SJCRH30 (cell line): ENCODE data around the gene SHOC1. TPM values are rescaled to one million over a fixed set of nuclear protein-coding genes. Genes with fewer than 3 reads are reported as not detected.
"Not testable (repeated sequence)": the region's sequence is repeated elsewhere in the genome, so short reads cannot be mapped to it uniquely, and the experiment has no call there.

Experiments
- DNase-seq, 2 experiments: peaks; one replicate each; pipeline ENCODE4 v3.0.0-alpha.2; 2015 to 2020
- H3K27ac ChIP-seq: fragments of 250-450 bp; sonication (Bioruptor Pico); 2 replicates; pipeline ENCODE4 v1.5.1; 2020; ENCODE audit warnings: mild to moderate bottlenecking, moderate library complexity
- H3K27me3 ChIP-seq: fragments of 250-450 bp; sonication (Bioruptor Pico); 2 replicates; pipeline ENCODE4 v1.5.1; 2020; ENCODE audit warnings: mild to moderate bottlenecking, moderate library complexity
- H3K36me3 ChIP-seq: fragments of 250-450 bp; sonication (Bioruptor Pico); 2 replicates; pipeline ENCODE4 v1.5.1; 2020; ENCODE audit warnings: mild to moderate bottlenecking, moderate library complexity
- H3K4me1 ChIP-seq: fragments of 250-450 bp; sonication (Bioruptor Pico); 2 replicates; pipeline ENCODE4 v1.5.1; 2020; ENCODE audit warnings: mild to moderate bottlenecking, moderate library complexity
- H3K4me3 ChIP-seq: fragments of 250-450 bp; sonication (Bioruptor Pico); 2 replicates; pipeline ENCODE4 v1.5.1; 2020; ENCODE audit warnings: mild to moderate bottlenecking, moderate library complexity
- H3K9me3 ChIP-seq: fragments of 250-450 bp; sonication (Bioruptor Pico); replicated peaks from 2 replicates; pipeline ENCODE4 v1.5.1; 2020; ENCODE audit warnings: mild to moderate bottlenecking, moderate library complexity
- total RNA-seq: library from RNA; depleted of rRNA; stranded (reverse); fragments of >200 nt; shearing (Covaris generic); gene quantifications from 2 replicates; pipeline ENCODE4 v1.2.3, GENCODE V29; 2014

The SHOC1 gene
- total RNA-seq, 1 experiment from 2014 or later = 0.85 TPM

GRCh38 chr9:111819360-111819759, 24.6 kb upstream of the SHOC1 start:
- no peak for DNase-seq

DNA sequence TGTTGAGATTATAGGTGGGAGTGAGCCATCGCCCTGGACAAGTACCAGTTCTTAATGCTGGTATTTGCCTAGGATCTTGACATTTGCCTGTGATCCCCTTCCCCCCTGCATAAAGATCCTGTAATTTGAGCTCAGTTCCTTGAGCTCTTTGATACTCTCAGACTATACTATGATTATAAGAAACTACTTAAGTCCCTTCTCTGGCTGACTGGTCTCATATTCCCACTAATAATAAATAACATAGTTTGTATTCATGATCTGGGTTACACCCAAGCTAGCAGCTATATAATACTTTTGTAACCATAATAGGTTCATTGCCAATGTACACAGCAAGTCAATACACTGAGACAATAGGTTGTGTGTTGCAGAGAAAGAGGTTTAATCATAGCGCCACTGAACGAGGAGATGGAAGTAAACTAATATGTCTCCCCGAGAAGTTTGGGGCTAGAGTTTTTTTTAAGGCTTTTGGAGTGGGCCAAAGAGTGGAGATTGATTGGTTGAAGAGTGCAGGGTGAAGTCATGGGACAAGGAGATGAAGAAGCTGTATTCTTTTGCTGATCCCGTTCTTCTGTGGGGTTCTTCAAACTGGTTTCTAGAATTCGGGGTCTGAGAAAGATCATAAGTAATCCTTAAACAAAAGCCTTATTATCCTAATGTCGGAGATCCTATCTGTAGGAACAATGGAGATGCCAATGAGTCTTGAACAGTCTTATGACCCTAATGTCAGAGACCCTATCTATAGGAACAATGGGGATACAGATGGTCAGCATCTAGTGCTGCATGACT, 20.7 kb upstream of the SHOC1 start:
- Histone ChIP-seq H3K4me3 (no peak overlapping the region), H3K27ac (no peak overlapping the region), H3K27me3 (no peaks in the 10 kb centered on the region), H3K36me3 (no peaks in the 10 kb centered on the region), H3K9me3 (peaks cover 2% of the 10 kb centered on the region; the same call in 1 of the 2 replicates), H3K4me1 (no peaks in the 10 kb centered on the region)
- DNase-seq = no peak

More at GRCh38 chr9:111819360-111819759, 24.6 kb upstream of the SHOC1 start:
- H3K4me1 ChIP-seq = no peaks in the 10 kb centered on the region
- H3K36me3 ChIP-seq = no peaks in the 10 kb centered on the region
- H3K27ac ChIP-seq = no peak overlapping the region
- H3K9me3 ChIP-seq = peaks cover 2% of the 10 kb centered on the region; the same call in 1 of the 2 replicates
- no peak overlapping the region for H3K4me3 ChIP-seq
- H3K27me3 ChIP-seq = no peaks in the 10 kb centered on the region

DNA sequence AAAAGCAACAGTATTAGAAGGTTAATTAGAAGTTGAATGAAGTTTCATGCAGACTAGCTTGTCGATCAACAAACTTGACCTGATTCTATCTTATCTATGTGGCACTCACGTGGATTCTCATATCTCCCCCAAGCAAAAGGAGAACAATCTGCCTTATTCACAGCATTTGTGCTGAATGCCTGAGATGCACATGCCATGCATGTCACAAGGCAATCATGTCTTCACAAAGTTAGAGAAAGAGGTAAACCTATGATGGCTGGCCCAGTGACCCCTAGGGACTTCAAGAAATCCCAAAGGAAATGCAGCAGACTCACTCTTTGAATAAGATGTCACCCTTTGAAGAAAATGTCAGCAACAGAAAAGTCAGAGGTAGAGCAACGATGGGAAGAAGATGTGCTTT, 17.6 kb upstream of the SHOC1 start:
- no peaks in the 10 kb centered on the region for H3K4me1 ChIP-seq
- no peak for DNase-seq
- H3K27ac ChIP-seq = no peak overlapping the region
- no peak overlapping the region for H3K4me3 ChIP-seq
- H3K9me3 ChIP-seq = 0 out of 2 replicates have a peak, but pooled peaks cover 2% of the 10 kb centered on the region
- H3K27me3 ChIP-seq = no peaks in the 10 kb centered on the region
- H3K36me3 ChIP-seq = no peaks in the 10 kb centered on the region

DNA sequence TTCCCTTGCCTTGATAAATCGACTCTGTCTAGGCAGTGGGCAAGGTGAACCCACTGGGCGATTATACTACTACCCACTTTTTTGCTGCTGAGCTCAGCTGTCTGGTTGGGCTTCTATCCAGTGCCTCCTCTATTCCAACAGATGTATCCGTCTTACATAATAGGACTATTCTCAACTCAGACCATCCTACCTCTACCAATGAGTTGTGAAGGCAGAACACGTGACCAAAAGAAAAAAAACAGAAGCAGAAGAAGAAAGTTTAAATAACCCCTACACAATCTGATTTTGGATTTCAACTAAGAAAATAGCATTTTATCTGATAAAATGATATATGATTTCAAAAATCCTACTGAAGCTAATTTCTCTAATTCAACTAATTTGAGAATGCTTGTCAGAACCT, 16.2 kb upstream of the SHOC1 start:
- no peak for DNase-seq
- H3K4me1 ChIP-seq = no peaks in the 10 kb centered on the region
- no peaks in the 10 kb centered on the region for H3K36me3 ChIP-seq
- H3K9me3 ChIP-seq = 0 out of 2 replicates have a peak, but pooled peaks cover 2% of the 10 kb centered on the region
- H3K27me3 ChIP-seq = no peaks in the 10 kb centered on the region
- no peak overlapping the region for H3K4me3 ChIP-seq
- no peak overlapping the region for H3K27ac ChIP-seq

GRCh38 chr9:111810415-111810814, 15.7 kb upstream of the SHOC1 start:
- H3K4me1 ChIP-seq, H3K27me3 ChIP-seq, H3K27ac ChIP-seq, H3K4me3 ChIP-seq, DNase-seq, H3K36me3 ChIP-seq, H3K9me3 ChIP-seq: not testable (repeated sequence)

DNA sequence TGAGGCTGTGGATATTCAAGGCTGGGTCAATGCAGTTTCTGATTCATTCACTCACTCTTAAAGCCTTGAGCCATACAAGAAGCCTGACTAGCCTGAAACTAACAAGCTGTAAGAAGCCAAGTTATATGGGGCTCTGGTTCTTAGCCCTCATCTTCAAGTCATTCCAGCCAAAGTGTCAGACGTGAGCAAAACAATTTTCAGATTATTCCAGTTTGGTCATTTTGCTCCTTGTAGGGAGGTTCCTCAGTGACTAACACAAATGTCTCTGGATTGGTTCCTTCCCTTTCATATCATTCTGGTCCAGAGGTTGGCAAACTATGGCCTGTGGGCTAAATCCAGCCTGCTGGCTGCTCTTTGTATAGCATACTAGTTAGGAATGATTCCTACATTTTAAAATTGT, 12.5 kb upstream of the SHOC1 start:
- Histone ChIP-seq H3K36me3 (no peaks in the 10 kb centered on the region), H3K4me1 (no peaks in the 10 kb centered on the region), H3K27me3 (no peaks in the 10 kb centered on the region), H3K9me3 (no peaks in the 10 kb centered on the region), H3K4me3 (no peak overlapping the region), H3K27ac (no peak overlapping the region)
- no peak for DNase-seq

GRCh38 chr9:111806259-111806658, 11.5 kb upstream of the SHOC1 start:
- Histone ChIP-seq H3K27me3 (no peaks in the 10 kb centered on the region), H3K27ac (no peak overlapping the region), H3K4me3 (no peak overlapping the region), H3K9me3 (no peaks in the 10 kb centered on the region), H3K4me1 (no peaks in the 10 kb centered on the region), H3K36me3 (no peaks in the 10 kb centered on the region)
- DNase-seq = no peak

DNA sequence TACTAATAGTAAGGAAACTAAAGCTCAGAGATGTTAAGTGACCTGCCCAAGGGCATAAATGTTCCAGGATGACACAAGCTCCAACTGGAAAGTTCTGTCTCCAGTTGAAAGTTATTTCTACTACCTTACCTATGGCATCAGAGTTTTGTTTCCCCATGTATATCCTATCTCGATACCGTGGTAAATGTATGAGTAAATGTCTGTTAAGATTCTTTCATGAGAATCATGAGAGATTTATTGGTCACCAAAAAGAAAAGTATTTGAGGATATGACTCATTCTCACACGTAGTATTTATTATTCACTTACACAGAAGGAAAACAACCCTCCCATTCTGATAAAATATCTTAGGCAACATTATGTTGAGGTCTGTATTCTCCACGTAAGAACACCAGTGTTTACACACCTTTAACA, 11.1 kb upstream of the SHOC1 start:
- Histone ChIP-seq H3K4me3 (no peak overlapping the region), H3K27ac (no peak overlapping the region), H3K27me3 (no peaks in the 10 kb centered on the region), H3K36me3 (no peaks in the 10 kb centered on the region), H3K9me3 (no peaks in the 10 kb centered on the region), H3K4me1 (no peaks in the 10 kb centered on the region)
- no peak for DNase-seq

DNA sequence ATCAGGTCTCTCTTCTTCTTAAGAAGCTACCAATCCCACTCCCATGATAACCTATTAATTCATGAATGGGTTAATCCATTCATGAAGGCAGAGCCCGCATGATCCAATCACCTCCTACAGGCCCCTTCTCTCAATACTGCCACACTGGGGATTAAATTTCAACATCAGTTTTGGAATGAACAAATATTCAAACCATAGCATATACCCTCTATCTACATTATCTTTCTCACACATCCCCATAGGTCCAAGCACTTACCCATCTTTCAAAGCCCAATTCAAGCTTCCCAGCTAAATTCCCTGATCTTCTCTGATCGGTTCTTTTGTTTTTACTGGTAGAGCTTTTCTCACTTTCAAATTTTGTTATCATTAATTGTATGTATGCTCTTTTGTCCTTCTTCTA, 10.5 kb upstream of the SHOC1 start:
- Histone ChIP-seq H3K4me3 (no peak overlapping the region), H3K4me1 (peaks cover 2% of the 10 kb centered on the region; the same call in 1 of the 2 replicates), H3K9me3 (no peaks in the 10 kb centered on the region), H3K36me3 (no peaks in the 10 kb centered on the region), H3K27ac (no peak overlapping the region), H3K27me3 (no peaks in the 10 kb centered on the region)
- no peak for DNase-seq

DNA sequence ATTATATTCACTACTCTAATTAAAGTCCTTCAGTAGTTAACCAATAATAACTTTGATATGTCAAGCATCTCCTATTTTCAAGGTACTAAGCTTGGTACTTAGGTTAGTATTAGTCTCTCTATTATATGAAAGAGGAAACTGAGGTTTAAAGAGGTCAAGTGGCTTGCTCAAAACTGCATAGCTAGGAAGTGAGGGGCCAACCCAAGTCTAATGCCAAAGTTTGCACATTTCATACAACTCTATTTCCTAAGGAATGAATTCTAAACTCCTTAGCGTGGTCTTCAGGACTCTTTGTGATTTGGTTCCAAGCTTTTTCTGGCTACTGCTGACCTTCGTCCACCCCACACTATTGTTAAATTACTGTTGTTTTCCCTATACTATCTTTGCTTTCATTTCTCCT, 9.9 kb upstream of the SHOC1 start:
- no peaks in the 10 kb centered on the region for H3K27me3 ChIP-seq
- H3K4me1 ChIP-seq = peaks cover 9% of the 10 kb centered on the region
- no peaks in the 10 kb centered on the region for H3K36me3 ChIP-seq
- H3K4me3 ChIP-seq = no peak overlapping the region
- H3K9me3 ChIP-seq = no peaks in the 10 kb centered on the region
- no peak for DNase-seq
- no peak overlapping the region for H3K27ac ChIP-seq

- Histone ChIP-seq H3K27ac (no peak overlapping the region), H3K27me3 (no peaks in the 10 kb centered on the region), H3K4me1 (peaks cover 15% of the 10 kb centered on the region), H3K4me3 (no peak overlapping the region), H3K9me3 (no peaks in the 10 kb centered on the region), H3K36me3 (no peaks in the 10 kb centered on the region)
- DNase-seq = no peak
These were observed 9.2 kb upstream of the SHOC1 start for GRCh38 chr9:111803924-111804323.

GRCh38 chr9:111799915-111800526, 5.3 kb upstream of the SHOC1 start:
- H3K4me1 ChIP-seq = peaks cover 15% of the 10 kb centered on the region
- H3K27me3 ChIP-seq = no peaks in the 10 kb centered on the region
- no peaks in the 10 kb centered on the region for H3K36me3 ChIP-seq
- DNase-seq = no peak
- H3K27ac ChIP-seq = no peak overlapping the region
- no peaks in the 10 kb centered on the region for H3K9me3 ChIP-seq
- no peak overlapping the region for H3K4me3 ChIP-seq

DNA sequence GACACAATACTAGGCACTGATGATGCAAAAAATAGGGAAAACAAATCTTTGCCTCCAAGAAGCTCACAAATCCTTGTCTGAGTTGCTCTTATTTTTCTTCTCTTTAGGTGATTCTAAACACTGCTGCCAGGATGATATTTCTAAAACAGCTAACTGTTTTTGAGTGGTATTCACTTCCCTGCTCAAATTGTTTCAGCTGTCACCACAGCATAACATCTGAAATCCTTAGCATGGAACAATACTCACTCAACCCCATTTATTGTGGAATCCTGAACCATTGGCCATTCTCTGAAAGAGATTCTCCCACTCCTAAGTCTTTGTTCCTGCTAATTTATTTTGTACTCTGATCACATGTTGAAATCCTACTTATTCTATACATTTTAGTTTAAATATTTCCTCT, 4.8 kb upstream of the SHOC1 start:
- H3K27ac ChIP-seq = no peak overlapping the region
- DNase-seq = peak in 1 of 2 experiments; percentile 61

GRCh38 chr9:111798786-111799185, 4.0 kb upstream of the SHOC1 start:
- H3K27ac ChIP-seq = no peak overlapping the region

More for the DNA sequence above, 4.8 kb upstream of the SHOC1 start:
- H3K9me3 ChIP-seq = no peaks in the 10 kb centered on the region
- H3K36me3 ChIP-seq = no peaks in the 10 kb centered on the region
- H3K4me3 ChIP-seq = no peak overlapping the region
- H3K27me3 ChIP-seq = no peaks in the 10 kb centered on the region
- H3K4me1 ChIP-seq = peaks cover 15% of the 10 kb centered on the region

DNA sequence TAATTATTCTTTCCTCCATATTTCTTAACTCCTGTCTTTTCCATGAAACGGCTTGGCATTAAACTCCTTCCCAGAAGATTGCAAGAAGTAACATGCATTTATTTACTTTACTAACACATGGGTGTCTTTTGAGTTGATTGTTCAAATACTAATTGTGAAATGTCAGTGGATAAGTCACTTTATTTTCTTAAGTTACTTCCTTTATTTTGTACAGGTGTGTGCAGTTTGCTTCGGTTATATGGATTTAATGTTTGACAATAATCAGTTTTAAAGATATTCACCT, 761 bp upstream of the SHOC1 start:
- Histone ChIP-seq H3K27me3 (no peaks in the 10 kb centered on the region), H3K4me1 (peaks cover 15% of the 10 kb centered on the region), H3K9me3 (no peaks in the 10 kb centered on the region), H3K4me3 (no peak overlapping the region), H3K36me3 (no peaks in the 10 kb centered on the region), H3K27ac (no peak overlapping the region)
- DNase-seq = no peak

More at GRCh38 chr9:111798786-111799185, 4.0 kb upstream of the SHOC1 start:
- Histone ChIP-seq H3K4me1 (peaks cover 15% of the 10 kb centered on the region), H3K27me3 (no peaks in the 10 kb centered on the region), H3K36me3 (no peaks in the 10 kb centered on the region), H3K4me3 (no peak overlapping the region), H3K9me3 (no peaks in the 10 kb centered on the region)
- DNase-seq = no peak

DNA sequence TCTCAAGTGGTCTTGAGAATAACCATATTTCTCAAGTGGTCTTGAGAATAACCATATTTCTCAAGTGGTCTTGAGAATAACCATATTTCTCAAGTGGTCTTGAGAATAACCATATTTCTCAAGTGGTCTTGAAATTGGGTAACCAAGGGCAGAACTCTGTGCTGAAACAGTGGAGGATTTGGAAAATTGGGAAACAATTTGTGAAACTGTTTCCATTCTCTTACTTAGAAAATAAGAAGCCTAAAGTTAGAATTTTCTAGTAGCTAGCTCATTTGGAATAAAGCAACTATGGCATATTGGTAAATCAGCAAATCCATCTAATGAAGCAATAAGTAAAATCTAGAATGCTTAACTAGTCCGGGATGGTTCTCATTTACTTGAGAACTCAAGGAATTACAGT, 2.9 kb downstream of the SHOC1 start:
- H3K27ac ChIP-seq, H3K4me1 ChIP-seq, H3K27me3 ChIP-seq, DNase-seq, H3K4me3 ChIP-seq, H3K9me3 ChIP-seq, H3K36me3 ChIP-seq: not testable (repeated sequence)
